ENCODE measurements around the gene NADK. TPM values are rescaled to one million over a fixed set of nuclear protein-coding genes. Genes with fewer than 3 reads are reported as not detected.

NADK gene
- total RNA-seq, 1 experiment from 2014 or later, result 93.4 TPM

- intact Hi-C loops (cut with micrococcal nuclease), result no loop called here
- Histone ChIP-seq H3K9ac (ENCODE audit: low read length) (no peak overlapping the region), H3K9me2 (ENCODE audit: insufficient read depth) (no peaks in the 10 kb centered on the region), H3K4me3 (replicated peaks in 1 of 2; ENCODE audit: low read depth in 1 of 2, low read length in 2 of 2) (no peak overlapping the region), H2AFZ (ENCODE audit: low read depth, low read length, poor library complexity, severe bottlenecking) (no peak overlapping the region), H3K4me1 (ENCODE audit: control insufficient read depth in 1 of 2, insufficient read depth in 2 of 2, low read length in 2 of 2) (peaks cover 6 to 13% of the 10 kb centered on the region in 2 experiments; a peak in 3 of 4 replicates), H3K27ac (ENCODE audit: low read depth, low read length) (no peak overlapping the region), H4K20me1 (ENCODE audit: insufficient read depth) (0 out of 2 replicates have a peak, but pooled peaks cover 6% of the 10 kb centered on the region), H3K36me3 (ENCODE audit: control insufficient read depth in 1 of 2, insufficient read depth in 2 of 2, low read length in 2 of 2) (peaks cover 8 to 15% of the 10 kb centered on the region in 2 experiments; a peak in 3 of 4 replicates), H3K9me3 (ENCODE audit: control insufficient read depth in 1 of 2, insufficient read depth in 1 of 2, low read depth in 1 of 2, low read length in 2 of 2) (no peaks in the 10 kb centered on the region), H3K4me2 (ENCODE audit: low read length) (no peak overlapping the region), H3K79me2 (ENCODE audit: insufficient read depth, low read length) (peaks cover 90% of the 10 kb centered on the region), H3K27me3 (ENCODE audit: insufficient read depth, low read length) (no peaks in the 10 kb centered on the region)
- BruUV-seq (replicated peaks), result no TSS peak
- ChIA-PET POLR2A (no interaction called here), CTCF (no interaction called here), RAD21 (ENCODE audit: low non-redundant PET in 1 of 2, low total read pairs in 2 of 2, uncharacterized antibody in 2 of 2, unreplicated experiment in 2 of 2) (no interaction called here)
- no peak for DNase-seq (ENCODE audit: low read depth, low spot score)
- ATAC-seq, result no peak
- TF ChIP-seq, protein P1, sequence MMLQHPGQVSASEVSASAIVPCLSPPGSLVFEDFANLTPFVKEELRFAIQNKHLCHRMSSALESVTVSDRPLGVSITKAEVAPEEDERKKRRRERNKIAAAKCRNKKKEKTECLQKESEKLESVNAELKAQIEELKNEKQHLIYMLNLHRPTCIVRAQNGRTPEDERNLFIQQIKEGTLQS (IDR thresholded peaks at IDR 0.05), result no peak
- TF ChIP-seq, protein P2, sequence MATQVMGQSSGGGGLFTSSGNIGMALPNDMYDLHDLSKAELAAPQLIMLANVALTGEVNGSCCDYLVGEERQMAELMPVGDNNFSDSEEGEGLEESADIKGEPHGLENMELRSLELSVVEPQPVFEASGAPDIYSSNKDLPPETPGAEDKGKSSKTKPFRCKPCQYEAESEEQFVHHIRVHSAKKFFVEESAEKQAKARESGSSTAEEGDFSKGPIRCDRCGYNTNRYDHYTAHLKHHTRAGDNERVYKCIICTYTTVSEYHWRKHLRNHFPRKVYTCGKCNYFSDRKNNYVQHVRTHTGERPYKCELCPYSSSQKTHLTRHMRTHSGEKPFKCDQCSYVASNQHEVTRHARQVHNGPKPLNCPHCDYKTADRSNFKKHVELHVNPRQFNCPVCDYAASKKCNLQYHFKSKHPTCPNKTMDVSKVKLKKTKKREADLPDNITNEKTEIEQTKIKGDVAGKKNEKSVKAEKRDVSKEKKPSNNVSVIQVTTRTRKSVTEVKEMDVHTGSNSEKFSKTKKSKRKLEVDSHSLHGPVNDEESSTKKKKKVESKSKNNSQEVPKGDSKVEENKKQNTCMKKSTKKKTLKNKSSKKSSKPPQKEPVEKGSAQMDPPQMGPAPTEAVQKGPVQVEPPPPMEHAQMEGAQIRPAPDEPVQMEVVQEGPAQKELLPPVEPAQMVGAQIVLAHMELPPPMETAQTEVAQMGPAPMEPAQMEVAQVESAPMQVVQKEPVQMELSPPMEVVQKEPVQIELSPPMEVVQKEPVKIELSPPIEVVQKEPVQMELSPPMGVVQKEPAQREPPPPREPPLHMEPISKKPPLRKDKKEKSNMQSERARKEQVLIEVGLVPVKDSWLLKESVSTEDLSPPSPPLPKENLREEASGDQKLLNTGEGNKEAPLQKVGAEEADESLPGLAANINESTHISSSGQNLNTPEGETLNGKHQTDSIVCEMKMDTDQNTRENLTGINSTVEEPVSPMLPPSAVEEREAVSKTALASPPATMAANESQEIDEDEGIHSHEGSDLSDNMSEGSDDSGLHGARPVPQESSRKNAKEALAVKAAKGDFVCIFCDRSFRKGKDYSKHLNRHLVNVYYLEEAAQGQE (IDR thresholded peaks at IDR 0.05; ENCODE audit: low read depth), result no peak
- TF ChIP-seq RAD21 (IDR thresholded peaks at IDR 0.05; ENCODE audit: low read depth) (no peak), ZFX (IDR thresholded peaks at IDR 0.05) (no peak), EZH2 (IDR thresholded peaks at IDR 0.05) (no peak), EGR1 (IDR thresholded peaks at IDR 0.05; ENCODE audit: low read depth) (no peak), ELF1 (IDR thresholded peaks at IDR 0.05; ENCODE audit: borderline replicate concordance, low read depth) (no peak), SRF (IDR thresholded peaks at IDR 0.05; ENCODE audit: low read depth) (no peak), SIN3A (IDR thresholded peaks at IDR 0.05; ENCODE audit: low read depth) (no peak), EZH2phosphoT487 (IDR thresholded peaks at IDR 0.05; ENCODE audit: borderline replicate concordance) (no peak), TCF7L2 (IDR thresholded peaks at IDR 0.05; ENCODE audit: borderline replicate concordance, extremely low read depth, insufficient read depth, insufficient read length) (no peak), CBX3 (IDR thresholded peaks at IDR 0.05; ENCODE audit: low read depth) (no peak), FOSL1 (IDR thresholded peaks at IDR 0.05; ENCODE audit: low read depth) (no peak)
Observed at GRCh38 chr1:1827089-1827848, 49.0 kb upstream of the NADK start.
